ENCODE results near the gene PAFAH2. TPM values are rescaled to one million over a fixed set of nuclear protein-coding genes. Genes with fewer than 3 reads are reported as not detected.

The PAFAH2 gene
- polyA plus RNA-seq, 1 of the 3 experiments (the other 2 are of a cell fraction), result 10.8 TPM

DNA sequence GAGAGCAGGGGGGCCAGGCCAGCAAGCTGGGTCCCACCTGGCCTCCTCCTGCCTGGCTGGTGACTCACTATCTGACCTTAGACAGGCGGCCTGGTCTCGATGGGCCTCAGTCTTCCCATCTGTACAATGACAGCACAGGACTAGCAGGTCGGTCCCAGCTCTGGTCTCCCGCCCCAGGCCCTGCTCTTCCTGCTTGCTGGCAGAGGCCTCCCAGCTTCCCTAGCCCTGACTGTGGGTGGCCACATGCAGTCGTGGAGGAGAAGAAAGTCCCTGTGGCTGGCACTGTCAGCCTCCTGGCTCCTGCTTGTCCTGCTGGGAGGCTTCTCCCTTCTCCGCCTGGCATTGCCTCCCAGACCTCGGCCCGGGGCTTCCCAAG lies 24.5 kb upstream of the PAFAH2 start:
- CTCF ChIA-PET, result interaction anchor here (0.9 to 2.8 kb wide), 6 partner anchors 12 to 127 kb away, joined by 3 to 12 read pairs (median 10); partner anchors contain the start of gene PAFAH2

More for the DNA sequence above, 24.5 kb upstream of the PAFAH2 start:
- Histone ChIP-seq H3K4me3 (ENCODE audit: low read depth in 2 of 2, low read length in 1 of 2) (peak overlapping the region in 1 of 2 experiments; percentile 59; a peak in 2 of 4 replicates), H3K36me3 (replicated peaks in 1 of 2; ENCODE audit: control insufficient read depth in 1 of 2, insufficient read depth in 2 of 2, low read length in 1 of 2) (no peaks in the 10 kb centered on the region), H2AFZ (ENCODE audit: low read depth) (no peak overlapping the region), H3K27me3 (ENCODE audit: insufficient read depth) (no peaks in the 10 kb centered on the region), H3K9me3 (no peaks in the 10 kb centered on the region), H3K9me2 (no peaks in the 10 kb centered on the region), H3K79me2 (ENCODE audit: insufficient read depth) (no peaks in the 10 kb centered on the region), H3F3A (replicated peaks; ENCODE audit: insufficient read depth) (no peaks in the 10 kb centered on the region), H3K9ac (no peak overlapping the region), H3K4me2 (peak overlapping the region; percentile 71), H4K20me1 (ENCODE audit: insufficient read depth) (no peaks in the 10 kb centered on the region), H3K4me1 (ENCODE audit: control insufficient read depth in 1 of 2, insufficient read depth in 2 of 2, low read depth in 1 of 2, low read length in 1 of 2) (peaks cover 0 to 37% of the 10 kb centered on the region in 2 experiments; a peak in 1 of 4 replicates), H3K27ac (ENCODE audit: low read depth in 2 of 2, low read length in 1 of 2) (peak overlapping the region in 1 of 2 experiments; percentile 95; a peak in 2 of 4 replicates)
- POLR2A ChIA-PET, result interaction anchor here (0.7 to 1.9 kb wide), 5 partner anchors 14 to 147 kb away, joined by 3 to 13 read pairs (median 4); partner anchors contain the start of genes PAFAH2 and PAQR7
- DNase-seq, result no peak
- no CpG with 5 or more reads among the region's 8 CpGs for WGBS (ENCODE audit: low lambda C conversion rate)
- TF ChIP-seq RAD21 (IDR thresholded peaks at IDR 0.05; ENCODE audit: low read length), result no peak
- TF ChIP-seq CHD2 (IDR thresholded peaks at IDR 0.05; ENCODE audit: low read length, partially characterized antibody), result no peak
- TF ChIP-seq GABPA (IDR thresholded peaks at IDR 0.05; ENCODE audit: low read depth), result no peak
- TF ChIP-seq EZH2phosphoT487 (IDR thresholded peaks at IDR 0.05; ENCODE audit: borderline replicate concordance, low read depth), result no peak
- no peak for TF ChIP-seq FOXJ3 (CRISPR knock-in tag; IDR thresholded peaks at IDR 0.05)
- no peak for TF ChIP-seq SIN3A (IDR thresholded peaks at IDR 0.05; ENCODE audit: borderline replicate concordance, low read depth, low read length)
- no peak for TF ChIP-seq RCOR1 (IDR thresholded peaks at IDR 0.05; ENCODE audit: low read length)
- no peak for TF ChIP-seq TAF1 (IDR thresholded peaks at IDR 0.05; ENCODE audit: borderline replicate concordance, low read depth, low read length)
- TF ChIP-seq POLR2AphosphoS5 (IDR thresholded peaks at IDR 0.05; ENCODE audit: low read depth, low read length), result no peak
- TF ChIP-seq JUND (IDR thresholded peaks at IDR 0.05), result no peak
- TF ChIP-seq, protein P1, sequence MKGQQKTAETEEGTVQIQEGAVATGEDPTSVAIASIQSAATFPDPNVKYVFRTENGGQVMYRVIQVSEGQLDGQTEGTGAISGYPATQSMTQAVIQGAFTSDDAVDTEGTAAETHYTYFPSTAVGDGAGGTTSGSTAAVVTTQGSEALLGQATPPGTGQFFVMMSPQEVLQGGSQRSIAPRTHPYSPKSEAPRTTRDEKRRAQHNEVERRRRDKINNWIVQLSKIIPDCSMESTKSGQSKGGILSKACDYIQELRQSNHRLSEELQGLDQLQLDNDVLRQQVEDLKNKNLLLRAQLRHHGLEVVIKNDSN (IDR thresholded peaks at IDR 0.05; ENCODE audit: borderline replicate concordance, low read depth), result no peak
- no peak for TF ChIP-seq TEAD4 (IDR thresholded peaks at IDR 0.05; ENCODE audit: borderline replicate concordance, insufficient read depth)
- TF ChIP-seq FOSL2 (IDR thresholded peaks at IDR 0.05; ENCODE audit: borderline replicate concordance, low read depth), result no peak
- no peak for TF ChIP-seq YY1 (IDR thresholded peaks at IDR 0.05; ENCODE audit: low read depth)
- TF ChIP-seq MXI1 (IDR thresholded peaks at IDR 0.05; ENCODE audit: low read depth, low read length), result no peak
- TF ChIP-seq FOXM1 (IDR thresholded peaks at IDR 0.05; ENCODE audit: low read depth), result no peak
- no peak for TF ChIP-seq SMC3 (IDR thresholded peaks at IDR 0.05; ENCODE audit: low read depth, low read length)
- TF ChIP-seq PBX3 (IDR thresholded peaks at IDR 0.05), result no peak
- TF ChIP-seq, protein P2, sequence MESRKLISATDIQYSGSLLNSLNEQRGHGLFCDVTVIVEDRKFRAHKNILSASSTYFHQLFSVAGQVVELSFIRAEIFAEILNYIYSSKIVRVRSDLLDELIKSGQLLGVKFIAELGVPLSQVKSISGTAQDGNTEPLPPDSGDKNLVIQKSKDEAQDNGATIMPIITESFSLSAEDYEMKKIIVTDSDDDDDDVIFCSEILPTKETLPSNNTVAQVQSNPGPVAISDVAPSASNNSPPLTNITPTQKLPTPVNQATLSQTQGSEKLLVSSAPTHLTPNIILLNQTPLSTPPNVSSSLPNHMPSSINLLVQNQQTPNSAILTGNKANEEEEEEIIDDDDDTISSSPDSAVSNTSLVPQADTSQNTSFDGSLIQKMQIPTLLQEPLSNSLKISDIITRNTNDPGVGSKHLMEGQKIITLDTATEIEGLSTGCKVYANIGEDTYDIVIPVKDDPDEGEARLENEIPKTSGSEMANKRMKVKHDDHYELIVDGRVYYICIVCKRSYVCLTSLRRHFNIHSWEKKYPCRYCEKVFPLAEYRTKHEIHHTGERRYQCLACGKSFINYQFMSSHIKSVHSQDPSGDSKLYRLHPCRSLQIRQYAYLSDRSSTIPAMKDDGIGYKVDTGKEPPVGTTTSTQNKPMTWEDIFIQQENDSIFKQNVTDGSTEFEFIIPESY (IDR thresholded peaks at IDR 0.05; ENCODE audit: borderline replicate concordance, low read depth), result no peak
- no peak for TF ChIP-seq MEF2A (IDR thresholded peaks at IDR 0.05; ENCODE audit: borderline replicate concordance, low read depth)

Measured in SK-N-SH (cell line).